ENCODE results near the gene FOXN4. TPM values are rescaled to one million over a fixed set of nuclear protein-coding genes. Genes with fewer than 3 reads are reported as not detected.

Gene FOXN4
- total and polyA plus RNA-seq, 9 of the 15 experiments (the other 6 are each of a cell fraction or from before 2014, with no cell fraction given) = not detected

GRCh38 chr12:109268896-109269295, 40.2 kb downstream of the FOXN4 start (continued):
- TF ChIP-seq ZNF655 (CRISPR knock-in tag; IDR thresholded peaks at IDR 0.05) = no peak
- no peak for TF ChIP-seq HDAC3 (IDR thresholded peaks at IDR 0.05; ENCODE audit: borderline replicate concordance, partially characterized antibody)
- TF ChIP-seq ZFP91 (CRISPR knock-in tag; IDR thresholded peaks at IDR 0.05) = no peak
- no peak for TF ChIP-seq ZBTB26 (CRISPR knock-in tag; IDR thresholded peaks at IDR 0.05)

GRCh38 chr12:109267361-109267760, 41.7 kb downstream of the FOXN4 start:
- CTCF ChIA-PET (ENCODE audit: low intra/inter-chr PET ratio) = no interaction called here
- Histone ChIP-seq H3K4me1 (replicated peaks in 1 of 2; ENCODE audit: control insufficient read depth in 2 of 2, insufficient read depth in 2 of 2, low read length in 2 of 2) (peaks cover 0 to 6% of the 10 kb centered on the region in 2 experiments; a peak in 1 of 5 replicates), H3K9ac (ENCODE audit: insufficient read depth in 1 of 2, low read depth in 2 of 2, low read length in 2 of 2) (no peak overlapping the region), H2AFZ (ENCODE audit: low read depth, low read length) (no peak overlapping the region), H3K9me1 (ENCODE audit: control insufficient read depth, insufficient read depth, low read length) (no peaks in the 10 kb centered on the region), H3K4me3 (no peak overlapping the region), H3K36me3 (ENCODE audit: control insufficient read depth, insufficient read depth, low read length) (no peaks in the 10 kb centered on the region), H3K79me2 (ENCODE audit: control insufficient read depth, insufficient read depth, low read length) (no peaks in the 10 kb centered on the region), H3K27me3 (ENCODE audit: control insufficient read depth in 2 of 2, insufficient read depth in 2 of 2, low read length in 2 of 2) (peaks cover 8 to 46% of the 10 kb centered on the region in 2 experiments; a peak in 4 of 5 replicates), H3K9me3 (replicated peaks; ENCODE audit: control insufficient read depth, insufficient read depth, low read depth, low read length) (no peaks in the 10 kb centered on the region), H3K4me2 (ENCODE audit: insufficient read depth, low read length) (no peak overlapping the region), H4K20me1 (replicated peaks; ENCODE audit: control insufficient read depth, insufficient read depth, low read length) (no peaks in the 10 kb centered on the region), H3K27ac (ENCODE audit: extremely low read depth, low read depth, low read length) (no peak overlapping the region)
- POLR2A ChIA-PET = interaction anchor here (0.6 to 0.7 kb wide), 2 partner anchors 122 to 1777 kb away, joined by 3 read pairs; no protein-coding TSS in a partner anchor
- no peak for DNase-seq (ENCODE audit: extremely low read depth in 1 of 4, low spot score in 3 of 4)
- intact Hi-C loops (cut with micrococcal nuclease) = no loop called here
- in situ Hi-C loops (cut with MboI) = no loop called here
- no peak for ATAC-seq
- no TSS peak for BruUV-seq (replicated peaks)
- under 1% methylated on average over 14 of the region's 14 CpGs for WGBS (ENCODE audit: insufficient coverage, low coverage, missing lambda C conversion rate)
- no peak for FAIRE-seq
- TF ChIP-seq POU5F1 (IDR thresholded peaks at IDR 0.05; ENCODE audit: borderline replicate concordance, low read depth, low read length, partially characterized antibody) (no peak), STAG1 (CRISPR knock-in tag; IDR thresholded peaks at IDR 0.05; ENCODE audit: borderline replicate concordance) (no peak), VEZF1 (CRISPR knock-in tag; IDR thresholded peaks at IDR 0.05) (no peak), LARP7 (IDR thresholded peaks at IDR 0.05) (no peak), BDP1 (IDR thresholded peaks at IDR 0.05; ENCODE audit: insufficient read depth, insufficient read length) (no peak), TAF9B (IDR thresholded peaks at IDR 0.05; ENCODE audit: partially characterized antibody) (no peak), NR2F6 (CRISPR knock-in tag; IDR thresholded peaks at IDR 0.05) (no peak), TGIF2 (CRISPR knock-in tag; IDR thresholded peaks at IDR 0.05) (no peak), ZBTB26 (CRISPR knock-in tag; IDR thresholded peaks at IDR 0.05) (no peak), YBX1 (IDR thresholded peaks at IDR 0.05) (no peak), BCOR (IDR thresholded peaks at IDR 0.05) (no peak), RFX7 (CRISPR knock-in tag; IDR thresholded peaks at IDR 0.05) (no peak)
